Gastroesophageal sphincter (tissue), 4 donors: ENCODE data around the gene ANKRD55. TPM values are rescaled to one million over a fixed set of nuclear protein-coding genes. Genes with fewer than 3 reads are reported as not detected.

Experiments used
- ATAC-seq: fragments of 150-250 bp; one replicate; pipeline ENCODE4 v1.9.1; 2016; ENCODE audit warnings: mild to moderate bottlenecking, moderate library complexity
- H3K27ac ChIP-seq, 4 donors: fragments of 200-600 bp; sonication (generic) in 3 of 4; 1 replicate in 3 of 4; 2 replicates in 1 of 4; pipeline ENCODE4 v1.5.1; 2016 to 2019
- H3K27me3 ChIP-seq: fragments of 200-600 bp; sonication (generic); one replicate; pipeline ENCODE4 v1.5.1; 2019
- H3K36me3 ChIP-seq, 2 donors: fragments of 200-600 bp; sonication (generic); one replicate each; pipeline ENCODE4 v1.5.1; 2019; ENCODE audit warnings: control low read depth in 1 of 2
- H3K4me1 ChIP-seq, 3 donors: fragments of 200-600 bp; sonication (generic); 1 replicate in 2 of 3; 2 replicates in 1 of 3; pipeline ENCODE4 v1.5.1; 2016 to 2019; ENCODE audit warnings: control low read depth in 2 of 3
- H3K4me3 ChIP-seq, 2 donors: fragments of 200-600 bp; sonication (generic); one replicate each; pipeline ENCODE4 v1.5.1; 2019; ENCODE audit warnings: mild to moderate bottlenecking in 1 of 2, moderate library complexity in 1 of 2
- H3K9me3 ChIP-seq, 3 donors: fragments of 200-600 bp; sonication (generic); one replicate each; pipeline ENCODE4 v1.5.1; 2017 to 2019; ENCODE audit warnings: control low read depth in 2 of 3
- EP300 ChIP-seq: sonication (generic); formaldehyde crosslinking; IDR thresholded peaks from one replicate; pipeline ENCODE4 v1.6.1; 2017; ENCODE audit warnings: antibody characterized with exemption, mild to moderate bottlenecking
- POLR2A ChIP-seq, 2 donors: fragments of 450-650 bp; IDR thresholded peaks; one replicate each; pipeline ENCODE4 v1.6.1; 2017; ENCODE audit warnings: antibody characterized with exemption in 2 of 2, mild to moderate bottlenecking in 2 of 2, moderate library complexity in 1 of 2
- POLR2AphosphoS5 ChIP-seq: sonication (generic); formaldehyde crosslinking; IDR thresholded peaks from one replicate; pipeline ENCODE4 v1.6.1; 2017; ENCODE audit warnings: antibody characterized with exemption
- WGBS, 2 donors: methylation state at CpG; one replicate each; pipeline ENCODE4 v1.1.5; 2018; ENCODE audit warnings: low coverage in 1 of 2; 5-methylcytosine and 5-hydroxymethylcytosine counted together
- total RNA-seq, 4 donors: library from RNA; depleted of rRNA; stranded (reverse); fragments of >200 nt; gene quantifications; one replicate each; pipeline ENCODE4 v1.1.0, GENCODE V29; 2016
- TF ChIP-seq, protein P1 (sequence below), 4 experiments: fragments of 200-600 bp in 2 of 4; fragments of 450-650 bp in 2 of 4; sonication (generic) in 1 of 4; IDR thresholded peaks; one replicate each; pipeline ENCODE4 v1.5.1; 2017 to 2019; ENCODE audit warnings: antibody characterized with exemption in 4 of 4, mild to moderate bottlenecking in 2 of 4, moderate library complexity in 2 of 4

Gene ANKRD55
- total RNA-seq, 4 donors from 2014 or later = 0.27 TPM; not detected in 3

DNA sequence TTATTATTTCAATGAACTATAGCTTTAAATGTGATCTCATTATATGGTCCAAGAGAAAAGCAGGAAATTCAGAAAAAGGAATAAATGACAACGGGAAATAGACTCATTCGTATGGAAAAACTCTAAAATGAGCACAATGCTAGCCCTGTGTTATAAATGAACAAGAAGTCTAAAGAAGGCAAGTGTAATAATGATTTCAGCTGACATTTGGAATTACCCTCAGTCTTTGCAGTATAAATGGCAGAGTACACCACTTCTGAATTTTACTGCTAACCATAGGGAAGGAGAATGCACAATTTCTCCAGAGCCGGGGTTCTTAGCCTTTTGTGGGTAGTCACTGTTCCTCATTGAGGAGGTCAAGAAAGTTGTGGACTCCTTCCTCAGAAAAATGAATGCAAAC lies 93.1 kb downstream of the ANKRD55 start:
- WGBS, 2 donors = 64 to 87% methylated on average over 3 of the region's 3 CpGs
- TF ChIP-seq, protein P1, sequence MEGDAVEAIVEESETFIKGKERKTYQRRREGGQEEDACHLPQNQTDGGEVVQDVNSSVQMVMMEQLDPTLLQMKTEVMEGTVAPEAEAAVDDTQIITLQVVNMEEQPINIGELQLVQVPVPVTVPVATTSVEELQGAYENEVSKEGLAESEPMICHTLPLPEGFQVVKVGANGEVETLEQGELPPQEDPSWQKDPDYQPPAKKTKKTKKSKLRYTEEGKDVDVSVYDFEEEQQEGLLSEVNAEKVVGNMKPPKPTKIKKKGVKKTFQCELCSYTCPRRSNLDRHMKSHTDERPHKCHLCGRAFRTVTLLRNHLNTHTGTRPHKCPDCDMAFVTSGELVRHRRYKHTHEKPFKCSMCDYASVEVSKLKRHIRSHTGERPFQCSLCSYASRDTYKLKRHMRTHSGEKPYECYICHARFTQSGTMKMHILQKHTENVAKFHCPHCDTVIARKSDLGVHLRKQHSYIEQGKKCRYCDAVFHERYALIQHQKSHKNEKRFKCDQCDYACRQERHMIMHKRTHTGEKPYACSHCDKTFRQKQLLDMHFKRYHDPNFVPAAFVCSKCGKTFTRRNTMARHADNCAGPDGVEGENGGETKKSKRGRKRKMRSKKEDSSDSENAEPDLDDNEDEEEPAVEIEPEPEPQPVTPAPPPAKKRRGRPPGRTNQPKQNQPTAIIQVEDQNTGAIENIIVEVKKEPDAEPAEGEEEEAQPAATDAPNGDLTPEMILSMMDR (IDR thresholded peaks at IDR 0.05) = no peak
- TF ChIP-seq EP300 = no peak
- TF ChIP-seq POLR2AphosphoS5 = no peak
- TF ChIP-seq POLR2A (IDR thresholded peaks at IDR 0.05) = no peak
- Histone ChIP-seq H3K36me3 (no peaks in the 10 kb centered on the region), H3K27me3 (no peaks in the 10 kb centered on the region), H3K4me3 (no peak overlapping the region), H3K9me3 (no peaks in the 10 kb centered on the region), H3K4me1 (no peaks in the 10 kb centered on the region), H3K27ac (no peak overlapping the region)
- no peak for ATAC-seq

DNA sequence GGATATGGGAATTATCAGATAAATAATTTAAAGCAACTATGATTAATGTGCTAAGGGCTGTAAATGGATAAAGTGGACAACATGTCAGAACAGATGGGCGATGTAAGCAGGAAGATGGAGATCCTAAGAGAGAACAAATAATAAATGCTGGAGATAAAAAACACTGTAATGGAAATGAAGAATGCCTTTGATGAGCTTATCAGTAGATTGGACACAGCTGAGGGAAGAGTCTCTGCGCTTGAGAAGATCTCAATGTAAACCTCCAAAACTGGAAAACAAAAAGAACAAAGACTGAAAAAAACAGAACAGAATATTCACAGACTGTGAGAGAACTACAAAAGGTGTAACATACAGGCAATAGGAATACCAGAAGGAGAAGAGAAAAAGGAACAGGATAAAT lies 102.5 kb downstream of the ANKRD55 start:
- no peak overlapping the region for H3K27ac ChIP-seq
- H3K27me3 ChIP-seq = no peaks in the 10 kb centered on the region
- no peaks in the 10 kb centered on the region for H3K9me3 ChIP-seq
- TF ChIP-seq, protein P1 (IDR thresholded peaks at IDR 0.05) = no peak
- TF ChIP-seq POLR2AphosphoS5 = no peak
- TF ChIP-seq POLR2A (IDR thresholded peaks at IDR 0.05) = no peak
- no peak for TF ChIP-seq EP300
- H3K4me1 ChIP-seq = no peaks in the 10 kb centered on the region
- no peaks in the 10 kb centered on the region for H3K36me3 ChIP-seq
- H3K4me3 ChIP-seq = no peak overlapping the region
- 90 to 95% methylated on average over 2 of the region's 2 CpGs for WGBS, 2 donors
- ATAC-seq = no peak

DNA sequence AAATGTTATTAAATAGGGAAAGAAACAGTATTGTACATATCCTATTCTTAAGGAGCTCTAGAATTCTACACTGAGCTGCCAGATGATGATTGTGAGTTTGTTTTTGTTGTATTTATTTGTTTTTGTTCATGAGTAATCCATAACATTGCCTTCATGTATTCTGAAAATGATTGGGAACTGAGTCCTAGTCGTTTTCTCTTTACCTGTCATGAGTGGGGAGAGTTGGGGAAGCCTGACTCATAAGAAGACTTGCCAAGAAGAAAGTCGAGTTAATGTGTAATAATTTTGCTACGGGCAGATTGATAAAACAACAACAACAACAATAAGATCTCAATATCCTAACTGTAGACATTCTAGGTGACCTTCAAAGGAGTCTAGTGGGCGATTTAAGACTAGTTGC lies 103.8 kb downstream of the ANKRD55 start:
- H3K4me1 ChIP-seq = peaks cover 0 to 7% (median 0%) of the 10 kb centered on the region in 3 donors
- no peaks in the 10 kb centered on the region for H3K36me3 ChIP-seq
- no peaks in the 10 kb centered on the region for H3K27me3 ChIP-seq
- H3K4me3 ChIP-seq = no peak overlapping the region
- H3K9me3 ChIP-seq = no peaks in the 10 kb centered on the region
- TF ChIP-seq POLR2AphosphoS5 (no peak), POLR2A (IDR thresholded peaks at IDR 0.05) (no peak), EP300 (no peak)
- TF ChIP-seq, protein P1 (IDR thresholded peaks at IDR 0.05) = no peak
- no peak overlapping the region for H3K27ac ChIP-seq
- no peak for ATAC-seq
- WGBS, 2 donors = 67 to 90% methylated on average over 3 to 4 of the region's 4 CpGs

DNA sequence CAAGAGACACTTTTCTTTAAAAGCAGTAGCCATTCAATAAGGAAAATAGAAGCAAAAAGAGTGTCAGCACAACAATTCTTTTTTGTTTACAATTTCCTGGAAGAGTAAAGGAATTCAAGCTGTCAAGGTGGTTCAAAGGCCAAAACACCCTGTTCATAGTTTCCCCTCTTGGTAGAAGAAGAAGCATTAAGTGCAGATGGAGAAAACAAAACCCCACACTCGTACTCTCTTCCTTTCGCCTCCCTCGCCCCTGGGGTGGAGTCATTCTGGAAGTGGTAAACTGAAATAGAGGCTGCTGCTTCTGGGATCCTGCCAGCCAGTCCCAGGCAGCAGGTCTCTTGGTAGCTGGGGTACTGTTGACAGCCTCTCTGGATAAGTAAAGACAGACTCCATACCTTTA lies 105.0 kb downstream of the ANKRD55 start:
- H3K27me3 ChIP-seq = no peaks in the 10 kb centered on the region
- WGBS, 2 donors = 77 to 89% methylated on average over 3 of the region's 3 CpGs
- H3K4me1 ChIP-seq = peaks cover 0 to 15% (median 0%) of the 10 kb centered on the region in 3 donors
- no peak overlapping the region for H3K27ac ChIP-seq
- no peak overlapping the region for H3K4me3 ChIP-seq
- no peak for ATAC-seq
- no peaks in the 10 kb centered on the region for H3K9me3 ChIP-seq
- TF ChIP-seq, protein P1 (IDR thresholded peaks at IDR 0.05) = no peak
- TF ChIP-seq EP300 (no peak), POLR2A (IDR thresholded peaks at IDR 0.05) (no peak)
- H3K36me3 ChIP-seq = no peaks in the 10 kb centered on the region

DNA sequence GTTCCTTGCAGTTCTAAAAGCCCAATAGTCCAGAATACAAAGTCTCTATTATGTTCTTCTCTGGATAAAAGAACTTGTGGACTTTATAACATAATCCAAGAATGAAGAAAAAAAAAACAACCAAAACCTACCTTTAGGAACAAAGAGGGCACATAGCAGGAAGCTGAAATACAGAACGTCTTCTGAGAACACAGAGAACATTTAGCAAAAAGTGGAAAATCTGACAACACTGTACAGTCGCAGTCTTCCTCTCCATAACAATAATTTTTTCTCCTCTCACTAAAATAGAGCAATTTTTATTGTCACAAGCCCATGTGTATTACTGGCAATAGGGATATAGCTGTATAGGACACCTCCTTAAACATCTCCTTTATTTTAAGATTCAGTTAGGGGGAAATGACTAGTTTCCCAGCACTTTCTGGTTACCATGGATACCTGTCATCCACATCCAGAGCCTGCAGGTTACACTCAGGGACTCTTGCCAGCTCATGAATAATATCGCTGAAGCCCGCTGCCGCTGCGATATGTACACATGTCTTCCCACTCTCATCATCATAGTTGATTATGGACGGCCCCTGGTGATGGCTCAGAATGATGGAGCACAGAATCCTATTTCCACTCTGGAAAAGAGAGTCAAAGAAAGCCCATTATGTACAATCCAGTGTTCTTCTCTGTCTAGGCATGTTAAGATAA lies 106.5 kb downstream of the ANKRD55 start:
- no peaks in the 10 kb centered on the region for H3K9me3 ChIP-seq
- H3K4me3 ChIP-seq = no peak overlapping the region
- H3K4me1 ChIP-seq = peaks cover 0 to 20% (median 0%) of the 10 kb centered on the region in 3 donors
- H3K36me3 ChIP-seq = no peaks in the 10 kb centered on the region
- no peaks in the 10 kb centered on the region for H3K27me3 ChIP-seq
- 40 to 43% methylated on average over 4 to 7 of the region's 7 CpGs for WGBS, 2 donors
- ATAC-seq = no peak
- no peak overlapping the region for H3K27ac ChIP-seq
- TF ChIP-seq EP300 (no peak), POLR2AphosphoS5 (no peak), POLR2A (IDR thresholded peaks at IDR 0.05) (no peak)
- TF ChIP-seq, protein P1 (IDR thresholded peaks at IDR 0.05) = no peak
